ENCODE measurements around the gene TRIM40.

DNA sequence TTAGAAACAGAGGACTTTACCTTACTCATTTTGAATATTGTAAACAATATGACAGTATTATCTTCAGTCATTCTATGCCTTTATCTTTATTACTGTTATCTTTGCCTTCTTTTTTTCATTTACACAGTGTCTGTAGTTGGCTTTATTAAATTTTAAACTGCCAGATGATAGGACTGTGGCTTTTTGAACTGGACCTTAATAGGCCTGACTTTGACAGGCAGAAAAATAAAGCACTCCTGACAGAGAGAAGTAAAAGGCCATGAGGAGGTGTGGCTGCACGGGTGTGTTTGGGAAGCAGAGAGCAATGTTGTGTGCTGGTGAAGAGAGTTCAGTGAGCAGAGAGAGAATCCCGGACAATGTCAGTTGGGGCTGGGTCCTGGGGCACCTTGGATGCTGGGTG is 7.8 kb downstream of the TRIM40 start:
- TF ChIP-seq, protein P1, sequence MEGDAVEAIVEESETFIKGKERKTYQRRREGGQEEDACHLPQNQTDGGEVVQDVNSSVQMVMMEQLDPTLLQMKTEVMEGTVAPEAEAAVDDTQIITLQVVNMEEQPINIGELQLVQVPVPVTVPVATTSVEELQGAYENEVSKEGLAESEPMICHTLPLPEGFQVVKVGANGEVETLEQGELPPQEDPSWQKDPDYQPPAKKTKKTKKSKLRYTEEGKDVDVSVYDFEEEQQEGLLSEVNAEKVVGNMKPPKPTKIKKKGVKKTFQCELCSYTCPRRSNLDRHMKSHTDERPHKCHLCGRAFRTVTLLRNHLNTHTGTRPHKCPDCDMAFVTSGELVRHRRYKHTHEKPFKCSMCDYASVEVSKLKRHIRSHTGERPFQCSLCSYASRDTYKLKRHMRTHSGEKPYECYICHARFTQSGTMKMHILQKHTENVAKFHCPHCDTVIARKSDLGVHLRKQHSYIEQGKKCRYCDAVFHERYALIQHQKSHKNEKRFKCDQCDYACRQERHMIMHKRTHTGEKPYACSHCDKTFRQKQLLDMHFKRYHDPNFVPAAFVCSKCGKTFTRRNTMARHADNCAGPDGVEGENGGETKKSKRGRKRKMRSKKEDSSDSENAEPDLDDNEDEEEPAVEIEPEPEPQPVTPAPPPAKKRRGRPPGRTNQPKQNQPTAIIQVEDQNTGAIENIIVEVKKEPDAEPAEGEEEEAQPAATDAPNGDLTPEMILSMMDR (IDR thresholded peaks at IDR 0.05; ENCODE audit: low read length) = no peak
- no peak for TF ChIP-seq EZH2 (optimal IDR thresholded peaks at IDR 0.05; ENCODE audit: low read depth, low read length)
- no peak for TF ChIP-seq EZH2phosphoT487 (IDR thresholded peaks at IDR 0.05; ENCODE audit: low read length)

Data from MM.1S (cell line).